ENCODE measurements around the gene FKBP2. TPM values are rescaled to one million over a fixed set of nuclear protein-coding genes. Genes with fewer than 3 reads are reported as not detected.

FKBP2 gene
- total and polyA plus RNA-seq, 2 of the 13 experiments (the other 11 are each of a cell fraction or from before 2014, with no cell fraction given) = 30.1 to 53.3 TPM

GRCh38 chr11:64230171-64230984 is 10.5 kb upstream of the FKBP2 start, which contains the start of gene DNAJC4:
Gene DNAJC4, plus strand, starts transcription at chr11:64230548. Its CDS starts 307 bp downstream, at chr11:64230855.
- Histone ChIP-seq H3K4me1 (ENCODE audit: insufficient read depth, low read length) (peaks cover 58% of the 10 kb centered on the region), H3K9me3 (ENCODE audit: low read length) (no peaks in the 10 kb centered on the region), H3K9ac (ENCODE audit: insufficient read depth, low read depth, low read length) (peak within 1 kb of the TSS; percentile 80), H2AFZ (ENCODE audit: low read length) (no peak within 1 kb of the TSS), H3K27me3 (ENCODE audit: control insufficient read depth in 1 of 2, insufficient read depth in 2 of 2, low read length in 2 of 2) (no peaks in the 10 kb centered on the region), H3K79me2 (ENCODE audit: insufficient read depth, low read length) (peaks cover 1% of the 10 kb centered on the region), H4K20me1 (ENCODE audit: insufficient read depth, low read length) (no peaks in the 10 kb centered on the region), H3K27ac (ENCODE audit: extremely low read length, insufficient read depth, low read length) (peak within 1 kb of the TSS; percentile 75), H3K36me3 (replicated peaks in 1 of 2; ENCODE audit: control insufficient read depth in 1 of 2, insufficient read depth in 2 of 2, low read length in 2 of 2) (no peaks in the 10 kb centered on the region), H3K4me3 (replicated peaks in 1 of 3; ENCODE audit: insufficient read depth in 1 of 3, low read depth in 2 of 3, low read length in 3 of 3) (peak within 1 kb of the TSS; percentile 94 to 96 (median 95)), H3K4me2 (ENCODE audit: low read depth, low read length) (peak within 1 kb of the TSS; percentile 88)
- intact Hi-C loops (cut with micrococcal nuclease; ENCODE audit: unreplicated experiment) (no loop called here), in situ Hi-C loops (cut with HindIII; ENCODE audit: extremely low pct_ligation_motif_present, low pct_unique_long_range_greater_than_20kb) (no loop called here)
- peak; percentile 73 for FAIRE-seq
- no TSS peak for BruUV-seq (replicated peaks)
- ChIA-PET CTCF (ENCODE audit: low intra/inter-chr PET ratio, low total read pairs) (no interaction called here), POLR2A (interaction anchor here (1.0 to 2.6 kb wide), 2 partner anchors 11 to 40 kb away, joined by 4 to 8 read pairs; partner anchors contain the start of gene FKBP2)
- ATAC-seq = peak; percentile 64
- peak; percentile 96 for DNase-seq (ENCODE audit: low spot score)
- 7% methylated on average over 5 of the region's 62 CpGs for WGBS (ENCODE audit: low lambda C conversion rate)
- no peak for TF ChIP-seq ZNF318 (CRISPR knock-in tag; IDR thresholded peaks at IDR 0.05)
- peak; percentile 69 for TF ChIP-seq IKZF5 (CRISPR knock-in tag; IDR thresholded peaks at IDR 0.05)
- peak; percentile 60; the same call in 1 of the 2 replicates for TF ChIP-seq HDAC1 (CRISPR knock-in tag; IDR thresholded peaks at IDR 0.05)
- TF ChIP-seq AGO1 (IDR thresholded peaks at IDR 0.05; ENCODE audit: low read depth, low read length, poor library complexity, severe bottlenecking) = peak; percentile 95
- TF ChIP-seq POGZ (CRISPR knock-in tag; IDR thresholded peaks at IDR 0.05) = no peak
- TF ChIP-seq ZNF891 (CRISPR knock-in tag; IDR thresholded peaks at IDR 0.05) = peak; percentile 77
- peak; percentile 81 for TF ChIP-seq PTBP1 (IDR thresholded peaks at IDR 0.05; ENCODE audit: low read depth, low read length, poor library complexity, severe bottlenecking)
- TF ChIP-seq WIZ (CRISPR knock-in tag; IDR thresholded peaks at IDR 0.05) = no peak
- no peak for TF ChIP-seq ZNF468 (CRISPR knock-in tag; IDR thresholded peaks at IDR 0.05)
- TF ChIP-seq NR2F2 (IDR thresholded peaks at IDR 0.05; ENCODE audit: borderline replicate concordance, low read depth) = peak; percentile 36; the same call in 1 of the 2 replicates
- TF ChIP-seq ZNF337 (CRISPR knock-in tag; IDR thresholded peaks at IDR 0.05; ENCODE audit: borderline replicate concordance, low read depth) = peak; percentile 78

All from HepG2 (cell line).